ENCODE measurements around the gene LRP6.
"Not testable (repeated sequence)": the region's sequence is repeated elsewhere in the genome, so short reads cannot be mapped to it uniquely, and the experiment has no call there.

LRP6 gene

GRCh38 chr12:12265571-12266388, 1.1 kb downstream of the LRP6 start:
- peak; percentile 25 for DNase-seq

DNA sequence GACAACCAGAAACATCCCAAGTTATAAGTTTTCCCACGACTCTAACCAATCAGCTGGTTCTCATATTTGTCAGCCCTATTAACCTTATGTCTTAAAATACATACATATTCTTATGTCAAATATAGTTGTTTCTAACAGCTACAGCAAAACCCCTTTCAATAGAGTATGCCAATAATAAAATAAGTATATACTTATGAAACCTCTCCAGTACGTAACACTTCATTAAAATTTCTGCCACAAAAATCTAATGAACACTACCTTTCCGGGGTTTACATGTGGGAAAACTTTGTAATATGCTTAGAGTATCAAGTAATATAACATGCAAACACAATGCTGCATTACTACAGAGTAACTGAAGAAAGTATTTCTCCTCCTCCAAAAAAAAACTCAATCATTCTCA, 1.8 kb downstream of the LRP6 start:
- no peak for DNase-seq

DNA sequence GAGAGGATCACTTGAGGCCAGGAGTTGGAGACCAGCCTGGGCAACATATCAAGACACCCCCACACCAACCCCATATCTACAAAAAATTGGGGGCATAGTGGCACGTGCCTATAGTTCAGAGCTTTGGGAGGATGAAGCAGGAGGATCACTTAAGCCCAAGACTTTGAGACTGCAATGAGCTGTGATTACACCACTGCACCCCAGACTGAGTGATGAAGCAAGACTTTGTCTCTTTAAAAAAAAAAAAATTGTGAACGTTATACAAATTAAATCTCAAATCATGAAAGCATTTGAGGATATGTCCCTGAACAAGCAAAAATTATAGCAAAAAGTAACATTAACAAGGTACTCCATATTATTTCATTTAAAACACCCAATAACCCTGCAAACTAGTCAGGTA, 2.9 kb downstream of the LRP6 start:
- DNase-seq: no peak

DNA sequence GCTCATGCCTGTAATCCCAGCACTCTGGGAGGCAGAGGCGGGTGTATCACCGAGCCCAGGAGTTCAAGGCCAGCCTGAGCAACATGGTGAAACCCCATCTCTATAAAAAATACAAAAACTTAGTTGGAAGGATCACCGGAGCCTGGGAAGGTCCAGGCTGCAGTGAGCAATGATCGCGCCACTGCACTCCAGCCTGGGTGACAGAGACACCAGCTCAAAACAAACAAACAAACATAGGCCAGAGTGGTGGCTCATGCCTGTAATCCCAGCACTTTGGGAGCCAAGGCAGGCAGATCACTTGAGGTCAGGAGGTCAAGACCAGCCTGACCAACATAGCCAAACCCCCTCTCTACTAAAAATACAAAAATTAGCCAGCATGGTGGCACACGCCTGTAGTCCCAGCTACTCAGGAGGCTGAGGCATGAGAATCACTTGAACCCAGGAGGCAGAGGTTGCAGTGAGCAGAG, 10.5 kb downstream of the LRP6 start:
- not testable (repeated sequence) for DNase-seq

DNA sequence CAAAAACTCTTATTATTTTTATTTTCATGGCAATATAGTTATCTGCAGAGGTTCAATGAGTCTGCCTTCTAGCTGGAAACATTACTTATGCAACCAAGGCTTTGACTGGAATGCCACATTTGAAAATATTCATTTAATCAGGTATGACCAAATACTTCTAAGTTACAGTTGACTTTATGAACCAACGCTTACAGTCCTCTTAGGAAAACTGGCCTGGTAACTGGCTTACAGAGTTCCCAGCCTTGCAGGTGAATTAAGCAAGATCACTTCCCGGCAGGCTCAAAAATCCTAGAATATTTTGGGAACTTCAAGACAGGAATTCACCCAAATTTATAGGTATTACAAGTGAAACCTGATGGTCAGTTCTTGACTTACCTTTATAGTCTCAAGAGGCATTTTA, 12.3 kb downstream of the LRP6 start:
- no peak for DNase-seq

- no peak for DNase-seq
Observed at GRCh38 chr12:12249216-12250050, 17.4 kb downstream of the LRP6 start.

- DNase-seq: no peak
Observed at GRCh38 chr12:12247584-12247983, 19.3 kb downstream of the LRP6 start.

DNA sequence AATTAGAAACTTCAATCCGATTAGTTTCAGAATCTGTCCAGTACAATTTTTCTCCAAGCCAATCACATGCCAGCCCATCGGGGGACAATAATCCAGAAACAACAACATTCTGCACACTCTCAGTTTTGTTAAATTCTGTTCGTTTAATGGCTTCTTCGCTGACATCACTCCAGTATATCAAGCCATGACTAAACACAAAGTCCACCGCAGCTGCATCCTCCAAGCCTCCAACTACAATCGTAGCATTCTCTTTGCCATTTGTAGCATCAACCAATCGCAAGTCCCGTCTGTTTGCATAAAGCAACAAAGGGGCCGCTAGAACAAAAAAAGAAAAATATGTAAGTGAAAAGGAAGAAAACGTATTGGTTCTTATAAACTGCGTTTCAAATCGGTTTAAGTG, 22.5 kb downstream of the LRP6 start:
- DNase-seq: no peak

- DNase-seq: peak; percentile 40
Observed at GRCh38 chr12:12240662-12241340, 26.0 kb downstream of the LRP6 start.

DNA sequence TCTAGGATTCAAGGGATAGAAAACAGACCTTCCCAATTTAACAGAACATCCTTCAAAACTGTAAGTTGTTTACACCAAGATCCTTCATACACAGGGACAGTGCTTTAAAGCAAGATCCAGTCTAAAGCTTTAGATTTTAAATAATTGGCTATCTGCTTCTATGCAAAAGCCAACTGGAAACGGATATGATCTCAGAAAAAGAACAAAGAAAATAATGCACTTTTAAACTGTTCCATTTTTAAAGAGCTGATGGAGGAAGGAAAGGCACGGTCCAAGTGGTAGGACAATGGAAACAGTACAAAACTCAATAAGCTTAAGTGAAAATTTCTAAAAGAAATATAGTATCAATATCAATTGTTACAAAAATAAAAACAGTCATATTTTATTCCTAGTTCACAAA, 27.7 kb downstream of the LRP6 start:
- no peak for DNase-seq

DNA sequence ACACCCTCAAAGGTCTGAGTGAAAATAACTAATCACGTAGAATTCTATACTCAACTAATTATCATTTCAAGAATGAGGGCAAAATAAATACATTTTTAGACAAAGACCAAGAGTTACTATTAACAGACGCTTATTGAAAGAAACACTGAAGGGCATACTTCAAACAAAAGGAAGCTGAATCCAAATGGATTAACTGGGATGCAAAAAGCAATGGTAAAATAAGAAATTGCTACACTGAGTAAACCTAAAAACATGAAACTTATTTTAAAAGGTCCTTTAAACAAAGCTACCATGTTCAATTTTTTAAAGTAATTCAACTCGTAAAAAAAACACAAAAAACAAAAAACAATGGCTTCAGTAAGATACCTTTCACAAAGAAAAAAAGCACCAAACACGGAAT, 28.2 kb downstream of the LRP6 start:
- no peak for DNase-seq

- no peak for DNase-seq
Observed at GRCh38 chr12:12236896-12237295, 29.9 kb downstream of the LRP6 start.

DNA sequence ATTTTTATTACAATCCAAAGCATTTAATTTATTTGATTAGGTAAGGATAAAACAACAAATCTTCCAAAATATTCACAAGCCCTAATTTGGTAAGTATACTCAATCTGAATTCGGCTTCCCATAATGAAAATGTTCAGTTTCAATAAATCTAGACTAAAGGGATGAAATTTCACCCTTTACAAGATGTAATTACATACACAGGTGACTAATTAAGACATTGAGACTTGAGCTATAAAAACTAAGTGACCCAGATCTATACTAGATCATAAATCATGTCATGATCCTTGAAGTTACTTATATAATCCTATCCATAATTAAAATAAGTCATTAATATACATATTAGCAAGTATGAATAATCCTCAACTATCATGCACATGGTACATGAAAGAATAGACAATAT, 36.6 kb downstream of the LRP6 start:
- no peak for DNase-seq

DNA sequence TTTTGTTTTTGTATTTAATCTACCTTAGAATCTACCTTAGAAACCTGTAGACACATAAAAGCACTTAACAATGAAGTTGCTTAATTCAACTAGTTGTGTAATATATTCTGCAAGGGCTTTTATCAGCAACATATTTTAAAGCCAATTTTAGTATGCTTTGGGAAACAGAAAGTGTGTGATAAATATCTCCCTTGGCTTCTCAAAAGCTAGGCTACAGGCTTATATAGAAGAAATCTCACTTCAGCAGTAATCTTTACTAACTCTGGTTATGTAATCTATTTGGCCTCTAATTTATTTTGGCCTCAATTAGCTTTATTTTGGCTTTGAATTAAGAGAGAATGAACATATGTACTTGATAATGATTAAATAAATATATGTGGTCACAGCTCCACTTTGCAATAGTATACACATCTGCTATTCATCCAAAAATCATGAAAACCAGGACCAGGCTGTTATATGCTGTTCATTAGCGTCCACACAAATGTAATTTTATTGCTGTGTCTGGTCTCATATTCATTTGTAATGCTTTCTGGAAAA, 37.2 kb downstream of the LRP6 start:
- DNase-seq: no peak

DNA sequence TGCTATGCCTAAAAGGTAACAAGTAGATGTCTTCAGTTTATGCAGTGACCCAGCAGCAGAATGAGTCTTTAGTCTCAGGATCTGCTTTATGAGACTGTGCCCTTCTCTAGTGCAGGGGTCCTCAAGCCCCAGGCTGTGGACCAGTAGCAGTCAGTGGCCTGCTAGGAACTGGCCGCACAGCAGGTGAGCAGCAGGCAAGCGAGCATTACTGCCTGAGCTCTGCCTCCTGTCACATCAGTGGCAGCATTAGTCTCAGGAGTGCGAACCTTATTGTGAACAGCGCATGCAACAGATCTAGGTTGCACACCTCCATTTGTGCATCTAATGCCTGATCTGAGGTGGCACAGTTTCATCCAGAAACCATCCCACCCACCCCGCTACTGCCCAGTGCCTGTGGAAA, 38.4 kb downstream of the LRP6 start:
- no peak for DNase-seq

DNA sequence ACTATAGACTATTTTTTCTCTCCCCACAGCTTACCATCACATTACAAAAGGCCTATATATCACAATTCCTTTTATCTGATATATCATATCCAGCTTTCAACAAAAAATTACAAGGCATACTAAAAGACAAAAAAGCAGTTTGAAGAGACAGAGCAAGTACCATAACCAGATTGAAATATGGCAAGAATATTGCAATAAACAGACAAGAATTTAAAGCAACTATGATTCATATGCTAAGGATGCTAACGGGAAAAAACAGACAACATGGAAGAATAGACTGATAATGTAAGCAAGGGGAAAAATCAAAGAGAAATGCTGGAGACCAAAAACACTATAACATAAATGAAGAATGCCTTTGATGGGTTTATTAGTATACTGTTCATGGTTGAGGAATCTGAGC, 40.7 kb downstream of the LRP6 start:
- no peak for DNase-seq

GRCh38 chr12:12224240-12224940, 42.5 kb downstream of the LRP6 start:
- DNase-seq: no peak

DNA sequence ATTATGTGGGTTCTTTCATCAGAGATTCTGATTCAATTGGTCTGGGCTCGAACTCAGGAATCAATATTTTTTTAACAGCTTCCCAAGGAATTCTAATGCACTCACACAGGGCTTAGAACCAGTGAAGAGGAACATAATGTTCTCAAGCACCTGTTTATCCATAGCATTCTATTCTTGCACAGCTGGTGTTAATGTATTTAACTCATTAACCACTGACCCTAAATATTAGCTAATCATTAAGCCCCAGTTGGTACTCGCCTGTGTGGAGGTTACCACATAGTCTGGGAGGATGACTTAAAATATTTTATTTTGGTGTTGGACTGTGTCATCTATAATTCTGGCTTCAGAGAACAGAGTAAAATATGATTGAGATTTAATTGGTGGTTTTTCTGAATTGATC, 45.3 kb downstream of the LRP6 start:
- no peak for DNase-seq

GRCh38 chr12:12219664-12220063, 47.2 kb downstream of the LRP6 start:
- no peak for DNase-seq

DNA sequence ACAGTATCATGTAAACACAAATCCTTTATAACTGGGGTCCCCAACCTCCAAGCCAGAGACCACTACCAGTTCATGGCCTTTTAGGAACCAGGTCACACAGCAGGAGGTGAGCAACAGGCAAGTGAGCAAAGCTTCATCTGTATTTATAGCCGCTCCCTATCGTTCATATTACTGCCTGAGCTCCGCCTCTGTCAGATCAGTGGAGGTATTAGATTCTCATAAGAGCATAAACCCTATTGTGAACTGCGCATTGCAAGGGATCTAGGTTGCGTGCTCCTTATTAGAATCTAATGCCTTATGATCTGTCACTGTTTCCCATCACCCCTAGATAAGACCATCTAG, 49.9 kb downstream of the LRP6 start:
- no peak for DNase-seq

- DNase-seq: no peak
Observed at GRCh38 chr12:12216349-12217017, 50.4 kb downstream of the LRP6 start.

DNA sequence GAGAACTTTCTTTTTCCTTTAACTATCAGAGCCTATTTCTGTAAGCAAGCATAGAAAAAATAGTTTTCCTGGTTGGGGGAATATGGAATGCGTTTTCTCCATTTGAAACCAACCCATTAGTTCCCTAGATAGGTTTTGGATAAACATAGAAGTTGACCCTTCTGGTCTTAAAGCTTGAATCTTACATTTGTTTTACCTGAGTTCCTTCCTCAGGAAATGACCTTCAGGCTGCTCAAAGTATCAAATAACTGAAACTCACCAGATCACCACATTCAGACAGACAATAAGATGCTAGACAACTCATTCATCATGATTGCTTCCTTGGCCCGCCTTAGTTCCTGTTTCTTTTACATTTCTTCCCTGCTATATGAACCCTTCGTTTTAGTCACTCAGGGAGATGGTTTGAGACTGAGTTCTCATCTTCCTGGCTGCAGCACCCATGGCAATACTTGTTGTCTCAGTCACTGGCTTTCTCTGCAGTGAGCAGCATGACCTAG, 52.2 kb downstream of the LRP6 start:
- no peak for DNase-seq
